Measurements from ENCODE around the gene EXOC4. TPM values are rescaled to one million over a fixed set of nuclear protein-coding genes. Genes with fewer than 3 reads are reported as not detected.

Gene EXOC4
- total and polyA plus RNA-seq, 2 of the 8 experiments (the other 6 are each of a cell fraction or from before 2014, with no cell fraction given): 27.0 to 67.3 TPM

DNA sequence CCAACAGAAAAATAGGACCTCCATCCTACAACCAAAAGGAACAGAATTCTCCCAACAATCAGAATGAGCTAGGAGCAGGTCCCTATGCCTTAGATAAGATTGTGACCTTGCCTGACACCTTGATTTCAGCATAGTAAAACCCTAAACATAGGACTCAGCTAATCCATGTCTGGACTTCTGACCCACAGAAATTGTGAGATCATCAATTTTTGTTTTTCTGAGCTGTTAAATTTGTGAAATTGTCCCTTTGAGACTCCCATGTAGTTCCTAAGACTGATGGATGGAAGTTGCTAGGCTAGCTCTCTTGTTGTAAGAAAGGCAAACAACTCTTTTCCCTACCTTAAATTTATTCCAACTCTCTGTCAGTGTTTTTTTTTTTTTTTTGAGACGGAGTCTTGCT is 244.2 kb downstream of the EXOC4 start (continued):
- TF ChIP-seq, protein P1, sequence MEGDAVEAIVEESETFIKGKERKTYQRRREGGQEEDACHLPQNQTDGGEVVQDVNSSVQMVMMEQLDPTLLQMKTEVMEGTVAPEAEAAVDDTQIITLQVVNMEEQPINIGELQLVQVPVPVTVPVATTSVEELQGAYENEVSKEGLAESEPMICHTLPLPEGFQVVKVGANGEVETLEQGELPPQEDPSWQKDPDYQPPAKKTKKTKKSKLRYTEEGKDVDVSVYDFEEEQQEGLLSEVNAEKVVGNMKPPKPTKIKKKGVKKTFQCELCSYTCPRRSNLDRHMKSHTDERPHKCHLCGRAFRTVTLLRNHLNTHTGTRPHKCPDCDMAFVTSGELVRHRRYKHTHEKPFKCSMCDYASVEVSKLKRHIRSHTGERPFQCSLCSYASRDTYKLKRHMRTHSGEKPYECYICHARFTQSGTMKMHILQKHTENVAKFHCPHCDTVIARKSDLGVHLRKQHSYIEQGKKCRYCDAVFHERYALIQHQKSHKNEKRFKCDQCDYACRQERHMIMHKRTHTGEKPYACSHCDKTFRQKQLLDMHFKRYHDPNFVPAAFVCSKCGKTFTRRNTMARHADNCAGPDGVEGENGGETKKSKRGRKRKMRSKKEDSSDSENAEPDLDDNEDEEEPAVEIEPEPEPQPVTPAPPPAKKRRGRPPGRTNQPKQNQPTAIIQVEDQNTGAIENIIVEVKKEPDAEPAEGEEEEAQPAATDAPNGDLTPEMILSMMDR (IDR thresholded peaks at IDR 0.05; ENCODE audit: control extremely low read depth in 1 of 3, insufficient read depth in 1 of 3, low read depth in 1 of 3, low read length in 3 of 3): no peak
- no peak for TF ChIP-seq RAD21 (IDR thresholded peaks at IDR 0.05 in 1 of 2, conservative IDR thresholded peaks at IDR 0.05 in 1 of 2; ENCODE audit: low read depth in 2 of 2, low read length in 2 of 2)
- no peak for TF ChIP-seq NRF1 (IDR thresholded peaks at IDR 0.05; ENCODE audit: low read depth, low read length)
